ENCODE results near the gene DAZAP2. TPM values are rescaled to one million over a fixed set of nuclear protein-coding genes. Genes with fewer than 3 reads are reported as not detected.
"Not testable (repeated sequence)": the region's sequence is repeated elsewhere in the genome, so short reads cannot be mapped to it uniquely, and the experiment has no call there.

Gene DAZAP2
- total RNA-seq, 1 experiment from 2014 or later = 74.2 TPM

- Mint-ChIP-seq H3K9me3 (ENCODE audit: unreplicated experiment) (no peaks in the 10 kb centered on the region), H3K27me3 (ENCODE audit: insufficient read depth, unreplicated experiment) (no peaks in the 10 kb centered on the region), H3K4me1 (ENCODE audit: insufficient read depth, unreplicated experiment) (no peaks in the 10 kb centered on the region), H3K27ac (ENCODE audit: low read depth, unreplicated experiment) (no peak overlapping the region), H3K36me3 (ENCODE audit: insufficient read depth, unreplicated experiment) (no peaks in the 10 kb centered on the region), H3K4me3 (ENCODE audit: unreplicated experiment) (no peak overlapping the region)
- intact Hi-C loops (cut with micrococcal nuclease) = no loop called here
- no TSS peak for BruUV-seq (replicated peaks)
- no peak for DNase-seq (ENCODE audit: unreplicated experiment)
- ChIA-PET POLR2A (no interaction called here), CTCF (no interaction called here)
- TF ChIP-seq, protein P1, sequence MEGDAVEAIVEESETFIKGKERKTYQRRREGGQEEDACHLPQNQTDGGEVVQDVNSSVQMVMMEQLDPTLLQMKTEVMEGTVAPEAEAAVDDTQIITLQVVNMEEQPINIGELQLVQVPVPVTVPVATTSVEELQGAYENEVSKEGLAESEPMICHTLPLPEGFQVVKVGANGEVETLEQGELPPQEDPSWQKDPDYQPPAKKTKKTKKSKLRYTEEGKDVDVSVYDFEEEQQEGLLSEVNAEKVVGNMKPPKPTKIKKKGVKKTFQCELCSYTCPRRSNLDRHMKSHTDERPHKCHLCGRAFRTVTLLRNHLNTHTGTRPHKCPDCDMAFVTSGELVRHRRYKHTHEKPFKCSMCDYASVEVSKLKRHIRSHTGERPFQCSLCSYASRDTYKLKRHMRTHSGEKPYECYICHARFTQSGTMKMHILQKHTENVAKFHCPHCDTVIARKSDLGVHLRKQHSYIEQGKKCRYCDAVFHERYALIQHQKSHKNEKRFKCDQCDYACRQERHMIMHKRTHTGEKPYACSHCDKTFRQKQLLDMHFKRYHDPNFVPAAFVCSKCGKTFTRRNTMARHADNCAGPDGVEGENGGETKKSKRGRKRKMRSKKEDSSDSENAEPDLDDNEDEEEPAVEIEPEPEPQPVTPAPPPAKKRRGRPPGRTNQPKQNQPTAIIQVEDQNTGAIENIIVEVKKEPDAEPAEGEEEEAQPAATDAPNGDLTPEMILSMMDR (IDR thresholded peaks at IDR 0.05; ENCODE audit: unreplicated experiment) = no peak
Observed at GRCh38 chr12:51225234-51225633, 13.4 kb upstream of the DAZAP2 start.

DNA sequence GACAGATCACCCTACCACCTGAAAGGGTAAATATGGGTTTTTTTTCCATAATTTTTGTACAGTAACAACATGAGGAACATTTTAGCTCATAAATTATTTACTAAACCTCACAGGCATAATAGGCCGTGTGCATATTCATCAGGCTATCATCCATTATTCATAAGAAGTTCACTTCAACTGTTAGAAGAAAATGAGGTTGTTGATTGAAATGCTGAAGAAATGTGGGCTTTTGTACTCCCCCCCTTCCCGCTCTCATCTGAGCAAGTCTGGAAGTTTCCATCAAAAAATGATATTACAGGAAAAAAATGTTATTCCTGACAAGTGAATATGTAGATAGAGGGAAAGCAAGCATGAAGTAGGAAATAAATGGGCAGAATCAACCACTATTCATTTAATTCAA, 12.9 kb upstream of the DAZAP2 start:
- BruUV-seq (replicated peaks) = no TSS peak
- Mint-ChIP-seq H3K27me3 (ENCODE audit: insufficient read depth, unreplicated experiment) (no peaks in the 10 kb centered on the region), H3K36me3 (ENCODE audit: insufficient read depth, unreplicated experiment) (no peaks in the 10 kb centered on the region), H3K4me1 (ENCODE audit: insufficient read depth, unreplicated experiment) (no peaks in the 10 kb centered on the region), H3K4me3 (ENCODE audit: unreplicated experiment) (no peak overlapping the region), H3K9me3 (ENCODE audit: unreplicated experiment) (no peaks in the 10 kb centered on the region), H3K27ac (ENCODE audit: low read depth, unreplicated experiment) (no peak overlapping the region)
- TF ChIP-seq, protein P1 (IDR thresholded peaks at IDR 0.05; ENCODE audit: unreplicated experiment) = no peak
- ChIA-PET POLR2A (interaction anchor here (2.0 kb wide), 1 partner anchor 13 kb away, joined by 6 read pairs; the partner anchor contains the start of gene DAZAP2), CTCF (no interaction called here)
- intact Hi-C loops (cut with micrococcal nuclease) = no loop called here
- DNase-seq (ENCODE audit: unreplicated experiment) = no peak

GRCh38 chr12:51227112-51227511, 11.5 kb upstream of the DAZAP2 start:
- BruUV-seq (replicated peaks); H3K4me1 Mint-ChIP-seq (ENCODE audit: insufficient read depth, unreplicated experiment); DNase-seq (ENCODE audit: unreplicated experiment); H3K27me3 Mint-ChIP-seq (ENCODE audit: insufficient read depth, unreplicated experiment); H3K36me3 Mint-ChIP-seq (ENCODE audit: insufficient read depth, unreplicated experiment); H3K27ac Mint-ChIP-seq (ENCODE audit: low read depth, unreplicated experiment); H3K4me3 Mint-ChIP-seq (ENCODE audit: unreplicated experiment); H3K9me3 Mint-ChIP-seq (ENCODE audit: unreplicated experiment); intact Hi-C loops (cut with micrococcal nuclease): not testable (repeated sequence)
- ChIA-PET POLR2A (interaction anchor here (0.6 to 2.0 kb wide), 2 partner anchors 11 to 268 kb away, joined by 4 to 6 read pairs; partner anchors contain the start of gene DAZAP2), CTCF (interaction anchor here (0.6 to 0.7 kb wide), 2 partner anchors 9 to 56 kb away, joined by 3 to 7 read pairs; no protein-coding TSS in a partner anchor)

DNA sequence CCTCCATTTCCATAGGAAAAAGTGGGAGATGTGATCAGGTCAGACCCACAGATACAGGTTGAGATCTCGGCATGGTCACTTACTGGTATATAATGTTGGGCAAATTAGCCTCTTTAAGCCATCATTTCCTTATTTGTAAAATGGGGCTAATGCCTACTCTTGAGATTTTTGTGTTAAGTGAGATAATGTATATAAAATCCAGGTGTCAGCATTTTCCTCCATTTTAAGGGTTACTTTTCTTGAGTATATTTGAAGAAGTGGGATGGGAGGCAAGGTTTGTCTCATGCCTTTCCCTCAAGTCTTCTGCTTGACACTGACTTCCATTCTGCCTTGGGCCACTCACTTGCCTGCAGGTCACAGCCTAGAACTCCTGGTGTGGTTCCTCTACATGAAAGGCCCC, 10.7 kb upstream of the DAZAP2 start:
- DNase-seq (ENCODE audit: unreplicated experiment) = no peak
- TF ChIP-seq, protein P1 (IDR thresholded peaks at IDR 0.05; ENCODE audit: unreplicated experiment) = no peak
- Mint-ChIP-seq H3K27me3 (ENCODE audit: insufficient read depth, unreplicated experiment) (no peaks in the 10 kb centered on the region), H3K36me3 (ENCODE audit: insufficient read depth, unreplicated experiment) (no peaks in the 10 kb centered on the region), H3K4me1 (ENCODE audit: insufficient read depth, unreplicated experiment) (no peaks in the 10 kb centered on the region), H3K4me3 (ENCODE audit: unreplicated experiment) (no peak overlapping the region), H3K27ac (ENCODE audit: low read depth, unreplicated experiment) (no peak overlapping the region), H3K9me3 (ENCODE audit: unreplicated experiment) (no peaks in the 10 kb centered on the region)
- intact Hi-C loops (cut with micrococcal nuclease) = no loop called here
- BruUV-seq (replicated peaks) = no TSS peak
- CTCF ChIA-PET = interaction anchor here (0.7 to 1.6 kb wide), 2 partner anchors 11 to 56 kb away, joined by 7 to 8 read pairs; partner anchors contain the start of gene DAZAP2
- POLR2A ChIA-PET = no interaction called here
